BE2C (cell line): ENCODE data around the gene VMO1. TPM values are rescaled to one million over a fixed set of nuclear protein-coding genes. Genes with fewer than 3 reads are reported as not detected.
"Not testable (repeated sequence)": the region's sequence is repeated elsewhere in the genome, so short reads cannot be mapped to it uniquely, and the experiment has no call there.

ENCODE experiments used
- DNase-seq: peaks from one replicate; pipeline ENCODE4 v3.0.0-alpha.2; 2020
- H3K27me3 ChIP-seq: fragments of 250-450 bp; sonication (Bioruptor Pico); 2 replicates; pipeline ENCODE4 v1.5.1; 2020; ENCODE audit warnings: mild to moderate bottlenecking
- H3K36me3 ChIP-seq: fragments of 250-450 bp; sonication (Bioruptor Pico); 2 replicates; pipeline ENCODE4 v1.5.1; 2020; ENCODE audit warnings: mild to moderate bottlenecking
- H3K4me1 ChIP-seq: fragments of 250-450 bp; sonication (Bioruptor Pico); 2 replicates; pipeline ENCODE4 v1.5.1; 2020
- H3K4me3 ChIP-seq: 2 replicates; pipeline ENCODE4 v1.5.1; 2011; ENCODE audit warnings: low read depth, low read length
- H3K9me3 ChIP-seq: fragments of 250-450 bp; sonication (Bioruptor Pico); 2 replicates; pipeline ENCODE4 v1.5.1; 2020
- polyA plus RNA-seq: library from polyadenylated mRNA; unstranded; fragments of >200 nt; gene quantifications from one replicate; pipeline ENCODE4 v1.2.1, GENCODE V29; 2012; ENCODE audit warnings: low read depth, missing spikeins; ENCODE audit not compliant: insufficient read length, insufficient read depth
- TF ChIP-seq, protein P1 (sequence below): IDR thresholded peaks from 2 replicates; pipeline ENCODE4 v1.5.1; 2012; ENCODE audit warnings: mild to moderate bottlenecking, low read depth, low read length

The VMO1 gene, protein sequence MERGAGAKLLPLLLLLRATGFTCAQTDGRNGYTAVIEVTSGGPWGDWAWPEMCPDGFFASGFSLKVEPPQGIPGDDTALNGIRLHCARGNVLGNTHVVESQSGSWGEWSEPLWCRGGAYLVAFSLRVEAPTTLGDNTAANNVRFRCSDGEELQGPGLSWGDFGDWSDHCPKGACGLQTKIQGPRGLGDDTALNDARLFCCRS
- polyA plus RNA-seq = not detected

DNA sequence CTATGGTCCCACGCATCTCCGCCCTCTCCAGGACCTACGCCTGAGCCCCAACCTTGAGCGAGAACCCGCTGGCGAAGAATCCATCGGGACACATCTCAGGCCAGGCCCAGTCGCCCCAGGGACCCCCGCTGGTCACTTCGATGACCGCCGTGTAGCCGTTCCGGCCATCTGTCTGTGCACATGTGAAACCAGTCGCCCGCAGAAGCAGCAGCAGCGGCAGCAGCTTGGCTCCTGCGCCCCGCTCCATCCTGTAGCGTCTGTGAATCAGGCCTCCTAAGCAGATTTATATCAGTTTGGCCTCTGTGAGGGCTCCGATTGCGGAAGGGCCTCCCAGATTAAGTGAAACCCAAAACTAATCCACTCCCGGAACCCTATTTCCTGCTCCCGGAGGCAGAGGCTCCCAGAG, at the start of gene VMO1:
VMO1 (minus strand) TSS at position 259 of the 406 bp plus-strand sequence; CDS start at position 247, 12 bp downstream.
- Histone ChIP-seq H3K27me3 (peaks cover 48% of the 10 kb centered on the region), H3K4me3 (no peak within 1 kb of the TSS), H3K4me1 (no peaks in the 10 kb centered on the region), H3K9me3 (no peaks in the 10 kb centered on the region), H3K36me3 (no peaks in the 10 kb centered on the region)
- no peak for DNase-seq
- TF ChIP-seq, protein P1, sequence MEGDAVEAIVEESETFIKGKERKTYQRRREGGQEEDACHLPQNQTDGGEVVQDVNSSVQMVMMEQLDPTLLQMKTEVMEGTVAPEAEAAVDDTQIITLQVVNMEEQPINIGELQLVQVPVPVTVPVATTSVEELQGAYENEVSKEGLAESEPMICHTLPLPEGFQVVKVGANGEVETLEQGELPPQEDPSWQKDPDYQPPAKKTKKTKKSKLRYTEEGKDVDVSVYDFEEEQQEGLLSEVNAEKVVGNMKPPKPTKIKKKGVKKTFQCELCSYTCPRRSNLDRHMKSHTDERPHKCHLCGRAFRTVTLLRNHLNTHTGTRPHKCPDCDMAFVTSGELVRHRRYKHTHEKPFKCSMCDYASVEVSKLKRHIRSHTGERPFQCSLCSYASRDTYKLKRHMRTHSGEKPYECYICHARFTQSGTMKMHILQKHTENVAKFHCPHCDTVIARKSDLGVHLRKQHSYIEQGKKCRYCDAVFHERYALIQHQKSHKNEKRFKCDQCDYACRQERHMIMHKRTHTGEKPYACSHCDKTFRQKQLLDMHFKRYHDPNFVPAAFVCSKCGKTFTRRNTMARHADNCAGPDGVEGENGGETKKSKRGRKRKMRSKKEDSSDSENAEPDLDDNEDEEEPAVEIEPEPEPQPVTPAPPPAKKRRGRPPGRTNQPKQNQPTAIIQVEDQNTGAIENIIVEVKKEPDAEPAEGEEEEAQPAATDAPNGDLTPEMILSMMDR = no peak

DNA sequence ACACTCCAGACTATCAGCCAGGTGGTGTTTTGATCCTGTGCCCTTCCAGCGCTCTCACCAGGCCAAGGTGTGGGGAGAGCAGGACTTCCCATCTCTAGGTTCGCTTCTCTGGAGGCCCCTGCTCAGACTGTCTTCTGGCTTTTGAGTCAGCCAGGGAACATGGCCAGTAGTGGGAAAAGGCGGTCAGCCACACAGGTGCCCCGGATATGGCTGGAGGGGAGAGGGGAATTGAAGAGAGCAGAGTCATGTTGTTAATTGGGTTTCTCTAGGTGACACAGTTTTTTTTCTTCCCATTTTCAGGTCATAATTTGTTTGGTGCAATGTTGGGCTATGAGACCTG, 48.5 kb upstream of the VMO1 start:
- DNase-seq = no peak
- H3K4me3 ChIP-seq = peak overlapping the region; percentile 72
- TF ChIP-seq, protein P1 = no peak

DNA sequence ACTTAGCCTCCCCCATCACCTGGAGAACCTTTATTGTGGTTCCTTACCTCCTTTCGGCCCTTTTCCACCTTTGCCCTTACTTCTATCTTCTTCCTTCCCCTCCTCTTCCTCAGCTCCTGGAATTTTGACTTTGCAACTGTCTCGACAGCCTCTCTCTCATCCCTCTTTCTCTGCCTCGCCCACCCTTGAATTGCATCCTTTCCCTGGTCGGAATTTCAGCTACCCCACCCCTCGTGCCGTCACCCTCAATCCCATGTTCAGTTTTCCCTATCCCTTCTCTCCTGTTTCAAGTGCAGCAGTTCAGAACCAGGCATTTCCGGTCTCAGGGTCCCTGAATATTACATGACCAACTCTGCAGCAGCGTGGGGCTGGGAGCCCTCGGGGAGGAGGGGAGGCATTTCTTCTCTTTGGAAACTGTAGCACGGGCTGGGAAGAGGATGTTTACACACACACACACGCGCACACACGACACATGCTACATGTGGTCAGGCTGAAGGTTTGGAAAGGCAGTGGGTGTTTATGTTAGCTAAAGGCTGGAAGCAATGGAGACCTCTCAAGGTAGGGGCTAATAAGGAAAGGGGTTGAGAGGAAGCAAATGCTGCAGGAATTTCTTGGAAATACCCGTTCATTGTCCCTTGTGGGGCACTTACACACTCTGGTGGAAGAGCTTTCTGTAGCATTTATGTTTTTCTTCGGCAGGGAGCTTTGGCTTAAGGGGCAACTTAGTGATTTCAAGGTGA, 47.9 kb upstream of the VMO1 start:
- Histone ChIP-seq H3K4me1 (no peaks in the 10 kb centered on the region), H3K36me3 (no peaks in the 10 kb centered on the region), H3K9me3 (no peaks in the 10 kb centered on the region), H3K27me3 (no peaks in the 10 kb centered on the region), H3K4me3 (peak overlapping the region; percentile 72)
- no peak for DNase-seq
- TF ChIP-seq, protein P1 = no peak

More for the DNA sequence above, 48.5 kb upstream of the VMO1 start:
- H3K9me3 ChIP-seq = no peaks in the 10 kb centered on the region
- no peaks in the 10 kb centered on the region for H3K36me3 ChIP-seq
- no peaks in the 10 kb centered on the region for H3K4me1 ChIP-seq
- no peaks in the 10 kb centered on the region for H3K27me3 ChIP-seq

DNA sequence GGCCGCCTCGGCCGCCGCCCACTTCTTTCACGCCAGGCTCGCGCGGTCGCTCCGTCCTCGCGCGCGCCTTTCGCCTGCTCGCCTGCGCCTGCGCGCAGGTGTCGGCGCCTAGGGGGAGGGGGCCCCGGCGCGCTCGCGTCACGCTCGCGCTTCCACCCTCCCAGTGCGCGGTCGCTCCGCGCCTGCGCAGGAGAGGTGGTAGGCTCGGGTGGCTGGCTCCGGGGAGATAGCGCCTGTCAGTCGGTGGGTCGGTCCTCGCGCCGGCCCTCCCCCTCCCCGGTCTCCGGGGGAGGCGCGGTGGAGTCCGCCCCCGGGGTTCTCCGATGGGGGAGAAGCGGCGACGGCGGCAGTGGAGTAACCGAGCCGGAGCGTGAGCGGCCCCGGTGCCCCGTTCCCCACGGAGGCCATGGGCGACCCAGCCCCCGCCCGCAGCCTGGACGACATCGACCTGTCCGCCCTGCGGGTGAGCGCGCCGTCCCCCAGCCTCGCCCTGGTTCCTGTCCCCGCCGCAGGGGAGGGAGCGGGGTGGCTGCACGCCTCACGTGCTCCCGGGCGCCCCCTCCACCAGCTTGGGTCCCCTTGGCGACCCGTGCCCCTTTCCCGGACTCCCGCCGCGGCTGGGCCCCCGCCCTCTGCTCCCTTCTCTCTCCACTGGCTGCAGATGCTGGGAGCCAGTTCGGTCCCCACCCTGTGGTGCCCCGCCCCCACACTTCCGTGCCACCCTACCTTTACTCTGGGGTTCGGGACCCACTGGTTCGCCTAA, 47.2 kb upstream of the VMO1 start, which contains the start of gene MINK1:
MINK1 (plus strand) TSS at position 163 of the 763 bp plus-strand sequence; CDS start at position 407, 244 bp downstream.
- no peaks in the 10 kb centered on the region for H3K4me1 ChIP-seq
- H3K9me3 ChIP-seq = no peaks in the 10 kb centered on the region
- DNase-seq = peak; percentile 84
- no peaks in the 10 kb centered on the region for H3K27me3 ChIP-seq
- H3K36me3 ChIP-seq = no peaks in the 10 kb centered on the region
- TF ChIP-seq, protein P1 = no peak
- peak within 1 kb of the TSS; percentile 72 for H3K4me3 ChIP-seq

DNA sequence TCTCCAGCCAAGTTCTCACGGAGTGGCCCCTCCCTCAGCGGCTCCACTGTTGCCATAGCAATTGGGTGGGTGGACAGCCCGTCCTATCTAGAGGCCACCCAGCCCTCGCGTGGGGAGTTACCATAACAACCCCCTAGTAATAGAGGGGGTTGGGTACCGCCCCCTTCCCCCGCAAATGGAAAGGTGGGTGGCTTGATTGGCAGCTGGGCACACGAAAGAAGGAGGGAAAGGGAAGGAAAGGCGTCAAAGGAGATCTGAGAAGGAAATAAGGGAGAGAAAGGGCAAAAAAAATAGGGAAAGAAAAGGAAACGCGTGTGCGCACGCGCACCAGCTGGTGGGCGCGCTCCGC, 46.6 kb upstream of the VMO1 start:
- not testable (repeated sequence) for DNase-seq, H3K9me3 ChIP-seq

DNA sequence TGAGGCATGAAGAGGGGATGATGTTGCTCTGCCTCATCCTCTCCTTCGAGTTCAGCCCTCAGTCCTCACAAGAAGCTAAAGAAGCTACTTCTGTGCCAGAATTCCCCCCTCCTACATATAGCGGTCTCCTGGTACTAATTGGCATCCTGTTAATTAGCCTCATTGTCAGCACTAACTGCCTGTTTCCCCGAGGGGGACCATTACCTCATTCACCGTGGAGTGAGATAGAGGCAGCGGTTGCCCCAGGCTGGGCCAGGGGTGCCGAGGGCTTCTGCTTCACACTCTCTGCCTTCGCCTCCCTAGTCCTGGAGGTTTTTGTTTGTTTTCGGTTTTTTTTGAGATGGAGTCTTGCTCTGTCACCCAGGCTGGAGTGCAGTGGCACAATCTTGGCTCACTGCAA, 41.2 kb upstream of the VMO1 start:
- no peak for DNase-seq
- Histone ChIP-seq H3K27me3 (no peaks in the 10 kb centered on the region), H3K4me1 (no peaks in the 10 kb centered on the region), H3K4me3 (no peak overlapping the region), H3K36me3 (no peaks in the 10 kb centered on the region), H3K9me3 (no peaks in the 10 kb centered on the region)
- TF ChIP-seq, protein P1 = no peak

More for the DNA sequence above, 46.6 kb upstream of the VMO1 start:
- not testable (repeated sequence) for H3K36me3 ChIP-seq, H3K27me3 ChIP-seq, H3K4me1 ChIP-seq
- H3K4me3 ChIP-seq = peak overlapping the region; percentile 72
